Superior temporal gyrus (tissue), 1 donor: ENCODE data around the gene PAK4.
"Not testable (repeated sequence)": the region's sequence is repeated elsewhere in the genome, so short reads cannot be mapped to it uniquely, and the experiment has no call there.

Experiments used
- DNase-seq: peaks from one replicate; pipeline ENCODE4 v3.0.0-alpha.2; 2016; ENCODE audit errors: extremely low spot score

The PAK4 gene

DNA sequence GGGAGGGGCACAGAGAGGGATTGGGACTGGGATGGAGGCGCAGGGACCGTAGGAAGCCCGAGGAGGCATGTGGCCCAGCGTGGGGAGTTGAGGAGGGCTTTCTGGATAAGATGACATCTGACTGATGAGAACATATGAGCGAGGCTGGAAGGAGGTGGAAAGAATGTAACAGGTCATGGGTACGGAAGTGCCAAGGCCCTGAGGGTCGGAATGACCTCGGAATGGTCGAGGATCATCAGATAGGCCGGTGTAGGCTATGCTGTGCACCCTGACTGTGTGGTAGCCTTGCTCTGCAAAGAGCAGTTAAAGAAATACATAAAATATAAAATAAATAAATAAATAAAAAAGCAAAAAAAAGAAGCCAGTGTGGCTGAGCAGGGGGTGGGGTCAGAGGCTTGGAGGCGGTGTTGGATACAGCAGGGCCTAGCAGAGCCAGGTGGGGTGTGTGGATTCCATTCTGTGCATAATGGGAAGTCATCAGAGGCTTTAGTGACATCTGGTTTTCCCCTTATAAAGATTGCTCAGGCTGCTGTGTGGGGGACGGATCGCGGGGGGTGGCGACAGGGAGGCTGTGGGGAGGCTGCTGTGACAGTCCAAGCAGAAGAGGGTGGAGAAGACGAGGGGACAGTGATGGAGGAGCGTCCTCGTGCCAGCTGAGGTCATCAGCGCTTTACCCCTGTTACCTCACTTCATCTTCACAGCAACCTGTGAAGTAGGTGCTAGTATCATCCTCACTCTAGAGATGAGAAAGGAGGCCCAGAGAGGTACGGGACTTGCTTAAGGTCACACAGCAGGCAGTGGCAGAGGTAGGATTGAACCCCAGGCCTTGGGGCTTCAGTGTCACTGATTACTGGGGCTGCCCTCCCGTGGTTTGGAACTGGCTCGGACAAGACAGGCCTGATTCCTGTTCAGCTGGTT is 5.0 kb downstream of the PAK4 start:
- no peak for DNase-seq

DNA sequence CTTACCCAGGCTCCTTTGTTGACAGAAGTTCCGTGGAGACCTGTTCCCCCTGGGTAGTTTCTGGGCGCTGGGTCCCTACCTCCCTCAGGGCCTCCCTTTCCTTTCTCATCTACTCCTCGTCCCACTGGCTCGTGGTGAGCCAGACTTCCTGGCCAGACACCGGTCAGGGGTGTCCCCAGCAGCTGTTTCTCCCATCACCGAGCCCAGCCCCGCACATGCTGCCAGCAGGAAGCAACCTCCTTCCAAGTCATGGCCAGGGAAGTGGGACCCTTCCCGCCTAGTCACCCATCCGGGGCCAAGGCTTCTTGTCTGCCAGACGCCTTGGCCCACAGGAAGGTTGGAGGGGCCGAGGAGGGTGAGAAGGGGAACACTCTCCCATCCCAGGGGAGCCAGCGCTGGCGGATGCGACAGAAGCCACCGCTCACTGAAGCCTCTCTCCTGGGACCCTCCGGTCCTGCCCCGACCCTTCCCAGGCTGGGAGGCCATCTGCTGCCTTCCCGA is 5.7 kb downstream of the PAK4 start:
- DNase-seq: no peak

DNA sequence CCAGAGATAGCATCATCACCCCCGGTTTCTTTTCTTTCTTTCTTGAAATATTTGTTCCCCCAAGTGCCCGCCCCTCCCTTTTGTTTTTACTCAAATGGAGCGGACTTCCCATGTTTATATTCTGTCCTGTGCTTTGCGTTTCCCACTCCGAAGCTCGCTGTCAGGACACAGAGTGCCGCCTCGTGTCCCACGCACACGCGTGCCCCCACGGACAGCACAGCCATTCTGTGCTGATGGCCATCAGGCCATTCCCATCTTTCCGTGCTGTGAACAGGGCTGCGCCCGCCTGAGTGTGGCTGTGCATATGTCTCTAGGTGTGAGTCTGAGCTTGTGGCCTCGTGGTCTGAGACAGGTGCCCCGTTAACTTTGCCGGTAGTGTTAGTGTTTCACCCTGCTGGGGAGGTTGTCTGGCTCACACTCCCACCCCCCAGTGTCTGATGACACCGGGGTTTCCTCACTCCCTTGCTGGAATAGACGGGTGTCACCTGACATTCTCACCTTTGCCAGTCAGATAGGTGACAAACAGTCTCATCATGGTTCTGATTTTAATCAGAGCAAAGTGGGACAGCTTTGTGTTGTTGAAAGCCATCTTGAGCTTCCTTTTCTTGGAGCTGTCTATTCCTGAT is 6.9 kb downstream of the PAK4 start:
- no peak for DNase-seq

DNA sequence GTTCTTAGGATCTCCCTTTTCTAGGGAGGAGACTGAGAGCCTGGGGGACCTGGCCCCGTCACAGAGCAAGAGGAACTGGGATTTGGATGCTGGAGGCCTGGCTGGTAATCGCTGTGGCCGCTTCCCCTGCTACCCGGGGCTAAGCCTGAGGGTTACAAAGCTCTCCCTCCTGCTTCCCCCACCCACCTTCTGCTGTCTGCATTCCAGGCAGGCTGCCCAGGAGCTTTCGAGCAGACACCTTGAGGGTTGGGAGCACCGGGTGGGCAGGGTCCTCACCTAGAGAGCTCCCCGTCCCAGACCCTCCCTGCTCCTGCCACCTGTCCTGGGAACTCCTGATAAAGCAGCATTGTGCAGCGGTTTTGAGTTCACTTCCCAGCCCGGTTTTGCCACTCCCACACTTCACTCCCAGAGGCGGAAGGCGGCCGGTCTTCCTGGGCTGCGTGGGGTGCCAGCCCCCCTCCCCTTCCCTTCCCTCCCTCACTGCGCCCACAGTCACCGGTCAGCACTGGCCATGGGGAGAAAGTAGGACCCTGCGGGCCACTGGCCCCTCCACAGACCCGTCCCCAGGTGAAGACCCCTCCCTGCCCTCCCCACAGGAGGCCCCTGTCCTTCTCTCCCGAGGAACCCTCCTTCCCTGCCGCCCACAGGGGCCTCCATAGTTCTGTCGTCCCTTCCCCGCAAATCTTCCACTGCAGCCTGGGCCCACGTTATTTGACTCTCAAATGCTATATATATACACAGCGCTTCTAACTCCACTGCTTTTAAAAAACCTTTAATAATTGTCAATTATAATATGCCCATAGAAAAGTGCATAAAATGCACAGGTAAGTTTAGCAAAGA is 8.1 kb downstream of the PAK4 start:
- DNase-seq: no peak

DNA sequence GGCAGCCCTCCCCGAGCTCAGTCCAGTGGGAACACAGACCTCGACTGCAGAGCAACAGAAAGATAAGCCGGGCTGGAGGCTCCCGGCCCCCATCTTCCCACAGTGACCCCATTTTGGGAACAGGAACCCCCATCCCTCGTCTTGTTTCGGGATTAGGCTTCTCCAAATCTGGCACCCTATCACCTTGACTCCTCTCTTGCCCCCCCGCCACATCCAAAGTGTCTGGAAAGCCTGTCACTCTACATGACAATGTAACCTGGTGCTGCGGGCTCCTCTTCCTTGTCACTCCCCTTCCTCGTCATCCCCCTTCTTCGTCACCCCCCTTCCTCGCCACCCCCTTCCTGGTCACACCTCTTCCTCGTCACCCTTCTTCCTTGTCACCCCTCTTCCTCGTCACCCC is 10.1 kb downstream of the PAK4 start:
- no peak for DNase-seq

DNA sequence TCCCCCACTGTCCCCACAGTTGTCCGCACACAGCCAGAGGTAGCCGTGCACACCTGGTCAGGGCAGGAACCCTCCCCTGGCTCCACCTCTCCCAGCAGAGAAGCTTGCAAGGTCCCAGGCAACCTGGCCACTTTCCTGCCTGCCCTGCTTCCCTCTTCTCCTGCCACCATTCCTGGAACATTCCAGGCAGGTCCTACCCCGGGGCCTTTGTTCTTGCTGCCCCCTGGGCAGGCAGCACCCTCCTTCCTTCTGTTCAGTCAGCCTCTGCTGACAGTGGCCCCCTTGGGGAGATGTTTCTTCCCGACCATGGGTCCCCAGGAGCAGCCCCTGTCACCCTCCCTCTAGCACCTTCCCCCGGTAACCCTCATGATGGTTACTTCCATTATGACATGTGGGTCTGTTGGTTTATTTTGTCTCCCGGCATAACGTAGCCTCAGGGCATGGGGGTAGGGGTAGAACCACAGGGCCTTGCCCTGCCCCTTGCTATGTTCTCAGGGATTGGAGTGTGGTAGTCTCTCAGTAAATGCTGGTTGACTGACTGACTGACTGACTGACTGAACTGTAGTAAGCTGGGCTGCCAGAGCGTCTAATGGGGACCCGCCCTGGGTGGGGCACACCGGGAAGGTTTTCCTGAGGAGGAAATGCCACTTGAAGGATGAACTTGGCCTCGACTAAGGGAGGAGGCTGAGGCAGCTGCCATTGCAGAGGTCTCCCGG is 10.8 kb downstream of the PAK4 start:
- DNase-seq: no peak

DNA sequence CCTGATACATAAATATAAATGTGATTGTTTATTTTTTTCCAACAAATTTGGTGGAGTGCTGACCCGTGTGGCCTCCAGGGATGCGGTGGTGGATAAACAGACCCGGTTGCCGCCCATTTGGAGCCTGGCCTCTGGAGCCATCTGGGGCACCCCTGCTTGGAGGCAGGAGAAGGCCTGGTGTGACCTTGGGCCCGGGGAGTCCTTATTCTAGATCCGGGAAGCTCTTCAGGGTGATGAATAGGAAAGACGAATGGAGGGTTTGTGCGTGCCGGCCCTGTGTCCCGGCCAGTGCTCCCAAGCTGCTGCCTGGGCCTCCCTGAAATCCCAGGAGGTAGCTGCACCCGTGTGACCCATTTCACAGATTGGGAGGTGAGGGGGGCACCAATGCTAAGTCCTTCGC is 11.5 kb downstream of the PAK4 start:
- DNase-seq: no peak

DNA sequence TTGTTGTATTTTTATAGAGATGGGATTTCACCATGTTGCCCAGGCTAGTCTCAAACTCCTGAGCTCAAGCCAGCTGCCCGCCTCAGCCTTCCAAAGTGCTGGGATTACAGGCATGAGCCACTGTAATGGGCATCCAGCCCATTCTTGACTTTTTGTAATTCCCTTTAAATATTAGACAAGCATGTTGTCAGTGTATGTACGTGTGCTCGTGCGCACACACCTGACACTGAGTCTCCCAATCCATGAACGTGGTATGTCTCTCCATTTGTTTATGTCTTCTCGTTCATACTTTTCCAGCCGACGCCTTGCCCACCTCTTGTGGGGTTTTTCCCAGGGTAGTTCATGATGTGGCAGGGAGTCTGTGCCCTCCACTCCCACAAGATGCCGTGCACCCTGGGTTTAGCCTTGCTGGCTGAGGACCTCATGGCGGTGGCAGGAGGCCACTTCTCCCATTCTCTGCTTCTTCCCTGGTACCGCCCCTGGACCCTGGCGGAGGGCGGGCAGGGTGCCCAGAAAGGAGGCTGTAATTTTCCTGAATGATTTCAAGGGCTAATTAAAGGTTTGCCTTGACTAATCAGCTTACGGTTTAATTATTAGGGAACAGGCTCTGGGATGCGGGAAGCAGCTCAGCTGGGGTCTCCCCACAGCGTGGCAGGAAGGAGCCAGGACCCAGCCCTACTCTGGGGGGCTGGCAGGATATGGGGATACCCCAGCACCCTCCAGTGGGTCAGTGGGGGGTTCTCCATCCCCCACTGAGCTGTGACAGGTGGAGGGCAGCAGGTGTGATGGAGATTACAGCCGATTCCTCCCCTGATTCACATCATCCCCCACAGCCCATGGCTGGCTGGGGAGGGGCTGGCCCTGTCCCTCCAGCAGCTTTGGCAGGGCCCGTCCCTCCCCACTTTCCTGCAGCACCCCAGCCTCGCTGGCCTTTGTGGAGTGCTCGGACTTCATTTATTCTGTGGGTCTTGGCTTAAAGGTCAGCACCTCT is 12.9 kb downstream of the PAK4 start:
- DNase-seq: no peak

DNA sequence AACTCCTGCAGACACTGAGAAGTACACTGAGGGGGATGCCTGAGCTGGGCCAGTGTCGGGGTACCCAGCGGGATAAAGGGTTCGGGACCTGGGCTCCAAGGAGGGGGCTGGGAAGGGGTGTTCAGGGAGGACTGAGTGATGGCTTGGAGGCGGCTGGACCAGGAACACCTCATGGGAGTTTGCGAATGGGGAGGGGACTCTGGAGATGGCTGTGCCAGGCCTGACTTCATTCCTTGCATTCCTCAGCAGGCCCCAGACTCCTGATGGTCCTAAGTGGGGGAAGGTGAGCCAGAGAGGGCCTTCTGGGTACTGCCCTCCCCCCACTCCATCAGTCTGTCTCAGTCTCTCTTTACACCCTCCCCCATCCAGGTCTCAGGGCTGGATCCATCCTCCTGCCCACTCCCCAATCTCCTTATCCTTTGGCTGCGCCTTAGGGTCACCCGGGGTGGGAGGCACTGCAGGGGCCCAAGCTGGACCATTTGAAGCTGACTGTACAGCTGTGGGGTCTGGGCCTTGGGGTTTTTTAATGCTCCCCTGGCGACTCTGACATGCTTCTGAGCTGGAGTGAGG is 13.8 kb downstream of the PAK4 start:
- DNase-seq: no peak

DNA sequence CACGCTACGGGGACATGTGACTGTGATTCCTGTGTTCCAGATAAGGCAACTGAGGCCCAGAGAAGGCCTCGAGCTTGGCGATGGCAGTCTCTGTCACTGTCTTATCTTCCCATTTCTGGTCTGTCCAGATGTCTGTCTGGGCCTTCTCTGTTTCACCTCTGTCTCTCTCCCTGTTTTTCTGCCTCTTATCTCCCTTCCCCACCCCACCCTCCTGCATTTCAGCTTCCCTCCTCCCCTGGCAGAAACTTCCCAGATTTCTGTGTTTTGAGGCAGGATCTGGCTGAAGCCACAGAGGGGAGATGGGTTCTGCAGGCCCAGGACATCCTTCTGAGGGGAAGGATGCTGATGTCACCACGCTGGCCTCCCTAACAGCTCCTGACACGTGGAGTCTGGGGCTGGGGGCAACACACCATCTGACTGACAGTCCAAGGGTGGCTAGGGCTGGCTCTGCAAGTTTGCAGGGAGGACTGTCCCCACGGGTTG is 14.4 kb downstream of the PAK4 start:
- DNase-seq: no peak

DNA sequence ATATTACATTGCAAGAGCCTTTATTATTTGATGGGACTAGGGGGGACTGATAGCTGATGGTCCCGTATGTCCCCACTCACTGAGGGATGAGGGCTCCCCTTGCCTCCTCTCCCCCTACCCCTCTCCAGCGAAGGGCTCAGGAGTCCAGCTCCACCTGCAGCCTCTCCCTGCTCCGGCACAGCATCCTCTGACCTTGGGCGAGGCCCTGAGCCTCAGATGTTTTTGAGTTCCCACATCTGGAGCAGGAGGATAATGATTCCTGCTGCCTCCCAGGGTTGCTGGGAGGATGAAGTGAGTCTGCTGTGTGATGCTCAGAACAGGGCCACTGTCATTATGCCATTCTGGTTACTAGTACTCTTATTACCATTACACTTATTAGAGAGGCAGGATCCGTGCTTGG is 15.0 kb downstream of the PAK4 start:
- no peak for DNase-seq

DNA sequence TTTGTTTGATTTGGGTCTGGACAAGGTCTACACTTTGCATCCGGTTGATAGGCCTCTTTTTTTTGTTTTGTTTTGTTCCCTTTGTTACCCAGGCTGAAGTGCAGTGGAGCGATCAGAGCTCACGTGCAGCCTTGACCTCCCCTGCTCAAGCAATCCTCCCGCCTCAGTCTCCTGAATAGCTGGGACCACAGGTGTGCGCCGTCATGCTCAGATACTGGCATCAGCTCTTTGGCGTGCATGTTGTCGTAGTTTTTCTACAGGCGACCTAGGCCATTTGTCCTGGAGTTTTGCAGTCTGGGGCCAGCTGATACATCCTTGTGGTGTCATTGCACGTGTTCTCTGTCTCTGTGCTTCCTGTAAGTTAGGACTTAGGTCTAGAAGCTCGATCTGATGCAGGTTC is 16.3 kb downstream of the PAK4 start:
- no peak for DNase-seq

DNA sequence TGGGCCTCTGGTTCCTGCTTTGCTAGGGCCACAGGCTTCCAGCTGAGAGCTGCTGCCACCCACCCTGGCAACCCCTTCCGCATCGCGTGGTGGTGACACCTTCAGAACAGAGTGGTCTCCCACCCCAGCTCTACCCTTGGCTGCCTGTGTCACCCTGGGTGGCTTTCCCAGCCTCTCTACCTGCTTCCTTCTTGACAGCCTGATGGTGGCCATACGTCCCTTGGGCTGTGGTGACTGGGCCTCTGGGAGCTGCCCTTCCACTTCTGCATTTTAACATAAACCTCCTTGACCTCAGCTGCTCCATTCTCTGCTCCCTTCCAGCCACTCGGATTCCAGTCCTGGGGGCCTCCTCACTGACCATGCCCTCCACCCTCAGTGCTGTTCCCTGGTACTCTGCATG is 17.0 kb downstream of the PAK4 start:
- DNase-seq: no peak

DNA sequence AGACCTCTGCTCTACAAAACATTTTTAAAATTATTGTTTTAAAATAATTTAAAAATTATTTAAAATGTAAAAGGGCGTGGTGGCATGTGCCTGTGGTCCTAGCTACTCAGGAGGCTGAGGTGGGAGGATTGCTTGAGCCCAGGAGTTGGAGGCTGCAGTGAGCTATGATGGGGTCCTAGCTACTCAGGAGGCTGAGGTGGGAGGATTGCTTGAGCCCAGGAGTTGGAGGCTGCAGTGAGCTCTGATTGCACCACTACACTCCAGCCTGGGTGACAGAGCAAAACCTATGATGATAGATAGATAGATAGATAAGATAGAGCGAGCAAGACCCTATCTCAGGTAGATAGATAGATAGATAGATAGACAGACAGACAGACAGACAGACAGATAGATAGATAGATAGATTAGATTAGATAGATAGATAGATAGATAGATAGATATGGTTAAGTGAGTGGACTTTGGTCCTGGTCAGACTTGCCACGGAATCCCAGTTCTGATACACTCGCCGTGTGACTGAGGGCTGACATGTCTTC is 18.2 kb downstream of the PAK4 start:
- not testable (repeated sequence) for DNase-seq

DNA sequence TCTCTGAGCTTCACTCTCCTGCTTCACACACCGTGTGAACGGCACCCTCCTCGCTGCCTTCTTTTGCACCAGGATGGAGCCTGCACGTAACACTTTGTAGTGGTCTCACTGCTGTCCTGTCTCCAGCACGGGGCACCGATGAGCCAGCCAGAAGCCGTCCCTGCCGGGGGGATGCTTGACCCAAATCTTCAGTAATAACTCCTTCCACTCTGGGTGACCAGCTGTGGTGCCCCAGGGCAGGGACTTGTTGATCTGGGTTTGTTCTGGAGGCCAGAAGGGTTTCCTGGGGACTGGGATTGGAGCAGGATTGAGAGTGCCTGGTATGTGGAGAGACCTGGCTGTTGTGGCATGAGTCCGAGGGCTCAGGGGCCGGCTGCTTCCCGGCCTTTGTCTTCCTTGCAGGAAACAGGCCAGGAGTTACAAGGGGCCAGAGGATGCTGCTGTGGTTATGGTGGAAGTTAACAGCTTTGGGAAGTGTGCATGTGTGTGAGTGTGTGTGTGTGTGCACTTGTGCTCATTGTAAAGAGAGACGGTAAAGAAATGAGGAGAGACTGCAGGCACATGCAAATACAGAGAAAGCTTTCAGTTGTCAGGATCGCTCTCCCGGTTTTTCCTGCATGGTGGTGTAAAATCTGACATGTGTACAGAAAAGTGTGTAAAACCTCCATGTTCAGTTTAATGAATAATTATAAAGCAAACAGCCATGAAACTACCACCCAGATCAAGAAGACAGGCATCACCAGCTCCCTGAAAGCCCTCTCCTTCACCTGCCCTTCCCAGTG is 18.9 kb downstream of the PAK4 start:
- peak; percentile 37 for DNase-seq

DNA sequence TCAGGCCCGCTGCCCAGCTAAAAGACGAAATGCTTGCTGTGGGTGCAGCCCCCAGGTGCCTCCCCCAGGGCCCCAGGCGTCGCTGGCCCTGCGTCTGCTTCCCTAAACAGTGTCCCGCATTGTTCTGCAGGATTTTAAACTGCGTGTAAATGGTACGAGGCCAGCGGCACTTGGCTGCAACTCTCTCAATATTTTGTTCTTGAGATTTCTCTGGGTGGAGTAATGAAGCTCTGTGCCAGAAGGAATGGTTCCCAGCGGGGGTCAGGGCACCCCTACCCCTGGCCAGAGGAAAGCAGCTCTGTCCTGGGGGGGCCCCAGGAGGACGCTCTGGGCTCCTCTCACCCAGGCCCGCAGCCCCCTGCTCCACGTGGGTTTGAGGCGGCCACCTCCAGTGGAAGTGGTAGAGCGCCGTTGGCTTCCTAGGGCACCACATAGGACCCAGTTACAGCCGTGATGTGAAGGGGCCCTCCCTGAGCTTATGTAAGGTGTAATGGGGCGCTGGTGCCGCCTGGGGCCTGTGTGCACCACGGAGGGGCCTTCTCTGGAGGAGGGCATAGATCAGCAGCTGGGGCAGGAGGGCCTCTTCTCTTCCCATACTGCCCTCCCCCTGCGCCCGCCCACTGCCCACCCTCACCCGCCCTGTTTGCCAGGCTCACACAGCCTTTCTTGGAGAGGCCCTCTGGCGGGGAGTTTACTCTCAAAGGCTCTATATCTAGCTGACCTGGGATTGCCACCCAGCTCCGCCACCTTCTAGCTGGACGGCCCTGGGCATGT is 19.8 kb downstream of the PAK4 start:
- DNase-seq: peak; percentile 73

DNA sequence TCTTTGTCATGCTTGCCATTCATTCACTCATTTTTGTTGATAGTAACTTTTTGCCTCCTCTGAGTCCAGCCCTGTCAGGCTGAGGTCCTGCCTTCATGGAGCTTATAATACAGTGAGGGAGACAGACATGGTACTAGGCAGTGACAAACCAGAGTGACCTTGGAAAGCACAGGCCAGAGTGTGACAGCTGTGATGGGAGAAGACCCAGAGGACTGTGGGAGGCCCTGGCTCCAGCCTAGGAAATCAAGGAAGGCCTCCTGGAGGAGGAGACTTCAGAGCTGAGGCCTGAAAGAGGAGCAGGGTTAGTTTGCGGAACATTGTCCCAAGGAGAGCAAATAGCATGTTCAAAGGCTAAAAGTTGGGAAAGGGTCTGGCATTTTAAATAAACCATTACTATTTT is 20.5 kb downstream of the PAK4 start:
- DNase-seq: no peak
